PFSK-1 (cell line): ENCODE measurements around the gene MAP4K4.

ENCODE experiments used
- FOXP2 ChIP-seq: optimal IDR thresholded peaks from 2 replicates; pipeline ENCODE3; 2011; ENCODE audit warnings: borderline replicate concordance, control low read depth, inconsistent platforms; ENCODE audit not compliant: insufficient read depth; ENCODE audit errors: extremely low read length, extremely low read depth
- POLR2AphosphoS5 ChIP-seq: IDR thresholded peaks from 2 replicates; pipeline ENCODE4 v1.6.1; 2012; ENCODE audit warnings: low read depth, mild to moderate bottlenecking, control low read depth, low read length, moderate library complexity
- SIN3A ChIP-seq: IDR thresholded peaks from 2 replicates; pipeline ENCODE4 v1.6.1; 2012; ENCODE audit warnings: mild to moderate bottlenecking, low read length, moderate library complexity, borderline replicate concordance; ENCODE audit not compliant: insufficient read depth
- TAF1 ChIP-seq: IDR thresholded peaks from 2 replicates; pipeline ENCODE4 v1.6.1; 2012; ENCODE audit warnings: low read length, control low read depth, borderline replicate concordance; ENCODE audit not compliant: insufficient read depth
- TF ChIP-seq, protein P1 (sequence below), 2 experiments: IDR thresholded peaks; 2 replicates each; pipeline versions ENCODE4 v1.6.1 to v1.8.0; 2011 to 2012; ENCODE audit warnings: low read depth in 2 of 2, low read length in 2 of 2, control low read depth in 1 of 2, inconsistent platforms in 1 of 2, mild to moderate bottlenecking in 1 of 2, moderate library complexity in 1 of 2; ENCODE audit not compliant: insufficient read depth in 1 of 2

GRCh38 chr2:101773137-101773536 lies 75.6 kb downstream of the MAP4K4 start:
- TF ChIP-seq TAF1 (no peak), POLR2AphosphoS5 (no peak), SIN3A (no peak), FOXP2 (no peak)
- TF ChIP-seq, protein P1, sequence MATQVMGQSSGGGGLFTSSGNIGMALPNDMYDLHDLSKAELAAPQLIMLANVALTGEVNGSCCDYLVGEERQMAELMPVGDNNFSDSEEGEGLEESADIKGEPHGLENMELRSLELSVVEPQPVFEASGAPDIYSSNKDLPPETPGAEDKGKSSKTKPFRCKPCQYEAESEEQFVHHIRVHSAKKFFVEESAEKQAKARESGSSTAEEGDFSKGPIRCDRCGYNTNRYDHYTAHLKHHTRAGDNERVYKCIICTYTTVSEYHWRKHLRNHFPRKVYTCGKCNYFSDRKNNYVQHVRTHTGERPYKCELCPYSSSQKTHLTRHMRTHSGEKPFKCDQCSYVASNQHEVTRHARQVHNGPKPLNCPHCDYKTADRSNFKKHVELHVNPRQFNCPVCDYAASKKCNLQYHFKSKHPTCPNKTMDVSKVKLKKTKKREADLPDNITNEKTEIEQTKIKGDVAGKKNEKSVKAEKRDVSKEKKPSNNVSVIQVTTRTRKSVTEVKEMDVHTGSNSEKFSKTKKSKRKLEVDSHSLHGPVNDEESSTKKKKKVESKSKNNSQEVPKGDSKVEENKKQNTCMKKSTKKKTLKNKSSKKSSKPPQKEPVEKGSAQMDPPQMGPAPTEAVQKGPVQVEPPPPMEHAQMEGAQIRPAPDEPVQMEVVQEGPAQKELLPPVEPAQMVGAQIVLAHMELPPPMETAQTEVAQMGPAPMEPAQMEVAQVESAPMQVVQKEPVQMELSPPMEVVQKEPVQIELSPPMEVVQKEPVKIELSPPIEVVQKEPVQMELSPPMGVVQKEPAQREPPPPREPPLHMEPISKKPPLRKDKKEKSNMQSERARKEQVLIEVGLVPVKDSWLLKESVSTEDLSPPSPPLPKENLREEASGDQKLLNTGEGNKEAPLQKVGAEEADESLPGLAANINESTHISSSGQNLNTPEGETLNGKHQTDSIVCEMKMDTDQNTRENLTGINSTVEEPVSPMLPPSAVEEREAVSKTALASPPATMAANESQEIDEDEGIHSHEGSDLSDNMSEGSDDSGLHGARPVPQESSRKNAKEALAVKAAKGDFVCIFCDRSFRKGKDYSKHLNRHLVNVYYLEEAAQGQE (IDR thresholded peaks at IDR 0.05; ENCODE audit: insufficient read depth in 1 of 2, low read depth in 2 of 2, low read length in 2 of 2), result no peak
